Measurements from ENCODE around the gene SLC2A4RG.

GRCh38 chr20:63693733-63694583 lies 45.6 kb upstream of the SLC2A4RG start:
- TF ChIP-seq CTCF (conservative IDR thresholded peaks at IDR 0.05 in 1 of 2, IDR thresholded peaks at IDR 0.05 in 1 of 2; ENCODE audit: extremely low read depth in 1 of 2, insufficient read depth in 1 of 2, low read depth in 1 of 2, low read length in 2 of 2) (no peak), EZH2 (IDR thresholded peaks at IDR 0.05; ENCODE audit: borderline replicate concordance, low read length) (no peak)
